IMR-90 (cell line): ENCODE data around the gene ARHGAP31.

ENCODE experiments used
- BHLHE40 ChIP-seq: fragments of 150-350 bp; IDR thresholded peaks from 2 replicates; pipeline ENCODE4 v1.6.1; 2016; ENCODE audit warnings: mild to moderate bottlenecking, low read depth, low read length
- MAZ ChIP-seq: IDR thresholded peaks from 2 replicates; pipeline ENCODE4 v1.6.1; 2012; ENCODE audit warnings: low read depth, mild to moderate bottlenecking, low read length, improper control_type of control experiment, moderate library complexity, borderline replicate concordance
- POLR2A ChIP-seq: IDR thresholded peaks from 2 replicates; pipeline ENCODE4 v1.6.1; 2012; ENCODE audit warnings: mild to moderate bottlenecking, low read depth, low read length
- RFX5 ChIP-seq: IDR thresholded peaks from 2 replicates; pipeline ENCODE4 v1.8.0; 2012; ENCODE audit warnings: low read depth, mild to moderate bottlenecking, low read length, moderate library complexity
- SMC3 ChIP-seq: fragments of 150-350 bp; IDR thresholded peaks from 2 replicates; pipeline ENCODE4 v1.6.1; 2016; ENCODE audit warnings: low read depth, mild to moderate bottlenecking, antibody characterized with exemption, low read length, moderate library complexity
- TF ChIP-seq, protein P1 (sequence below): conservative IDR thresholded peaks from 2 replicates; pipeline ENCODE4 v1.5.1; 2012; ENCODE audit warnings: mild to moderate bottlenecking, low read depth, low read length, improper control_type of control experiment
- TF ChIP-seq, protein P2 (sequence below): fragments of 150-350 bp; IDR thresholded peaks from 2 replicates; pipeline ENCODE4 v1.6.1; 2017; ENCODE audit warnings: mild to moderate bottlenecking, antibody characterized with exemption, low read length, low read depth

GRCh38 chr3:119292666-119293065, 1.5 kb upstream of the ARHGAP31 start:
- TF ChIP-seq, protein P1, sequence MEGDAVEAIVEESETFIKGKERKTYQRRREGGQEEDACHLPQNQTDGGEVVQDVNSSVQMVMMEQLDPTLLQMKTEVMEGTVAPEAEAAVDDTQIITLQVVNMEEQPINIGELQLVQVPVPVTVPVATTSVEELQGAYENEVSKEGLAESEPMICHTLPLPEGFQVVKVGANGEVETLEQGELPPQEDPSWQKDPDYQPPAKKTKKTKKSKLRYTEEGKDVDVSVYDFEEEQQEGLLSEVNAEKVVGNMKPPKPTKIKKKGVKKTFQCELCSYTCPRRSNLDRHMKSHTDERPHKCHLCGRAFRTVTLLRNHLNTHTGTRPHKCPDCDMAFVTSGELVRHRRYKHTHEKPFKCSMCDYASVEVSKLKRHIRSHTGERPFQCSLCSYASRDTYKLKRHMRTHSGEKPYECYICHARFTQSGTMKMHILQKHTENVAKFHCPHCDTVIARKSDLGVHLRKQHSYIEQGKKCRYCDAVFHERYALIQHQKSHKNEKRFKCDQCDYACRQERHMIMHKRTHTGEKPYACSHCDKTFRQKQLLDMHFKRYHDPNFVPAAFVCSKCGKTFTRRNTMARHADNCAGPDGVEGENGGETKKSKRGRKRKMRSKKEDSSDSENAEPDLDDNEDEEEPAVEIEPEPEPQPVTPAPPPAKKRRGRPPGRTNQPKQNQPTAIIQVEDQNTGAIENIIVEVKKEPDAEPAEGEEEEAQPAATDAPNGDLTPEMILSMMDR: no peak
- TF ChIP-seq POLR2A (no peak), RFX5 (no peak), SMC3 (no peak), MAZ (no peak), BHLHE40 (no peak)
- TF ChIP-seq, protein P2, sequence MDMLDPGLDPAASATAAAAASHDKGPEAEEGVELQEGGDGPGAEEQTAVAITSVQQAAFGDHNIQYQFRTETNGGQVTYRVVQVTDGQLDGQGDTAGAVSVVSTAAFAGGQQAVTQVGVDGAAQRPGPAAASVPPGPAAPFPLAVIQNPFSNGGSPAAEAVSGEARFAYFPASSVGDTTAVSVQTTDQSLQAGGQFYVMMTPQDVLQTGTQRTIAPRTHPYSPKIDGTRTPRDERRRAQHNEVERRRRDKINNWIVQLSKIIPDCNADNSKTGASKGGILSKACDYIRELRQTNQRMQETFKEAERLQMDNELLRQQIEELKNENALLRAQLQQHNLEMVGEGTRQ: no peak
